ENCODE results near the gene COL4A1.

DNA sequence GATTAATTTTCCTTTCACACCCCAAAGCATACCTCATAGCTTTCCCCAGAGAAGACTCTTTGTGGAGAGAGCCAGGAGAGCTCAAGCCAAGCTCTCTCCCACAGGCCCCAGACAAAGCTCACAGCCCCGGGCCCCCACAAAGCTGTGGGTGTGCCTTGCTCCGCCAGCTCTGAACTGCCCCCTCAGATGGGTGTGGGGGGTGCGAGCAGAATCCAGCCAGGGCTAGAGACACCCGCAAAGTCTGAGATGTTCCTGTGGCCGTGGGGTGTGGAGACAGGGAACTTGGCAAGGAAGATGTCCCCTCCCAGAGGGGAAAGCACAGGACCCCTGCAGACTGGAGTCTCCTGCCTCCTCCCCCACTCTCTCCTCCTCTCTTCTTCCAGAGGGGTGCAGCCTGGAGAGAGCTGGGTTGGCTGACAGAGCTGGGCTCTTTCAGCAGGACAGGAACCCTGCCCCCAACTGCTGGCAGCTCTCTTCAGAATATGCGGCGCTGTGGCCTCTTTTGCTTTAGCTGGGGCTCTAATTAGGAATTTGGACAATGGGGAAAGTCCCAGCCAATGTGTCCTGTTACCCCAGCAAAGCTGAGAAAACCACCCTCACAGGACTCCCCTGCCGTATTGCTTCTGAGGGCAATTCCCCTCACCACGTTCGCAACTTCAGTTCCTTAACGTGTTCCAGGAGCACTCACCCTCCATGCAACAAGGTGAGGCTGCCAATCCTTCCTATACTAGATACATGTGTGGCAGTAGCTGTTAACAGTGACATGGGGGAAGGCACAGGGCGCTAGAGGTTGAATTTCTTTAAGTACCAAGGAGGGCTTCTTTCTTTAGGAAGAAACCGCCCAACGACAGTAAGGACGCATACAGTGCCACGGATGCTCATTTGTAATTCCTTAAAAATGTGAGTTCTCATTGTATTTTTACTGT, 170.0 kb downstream of the COL4A1 start:
- TF ChIP-seq FOXK2 (IDR thresholded peaks at IDR 0.05): no peak
- TF ChIP-seq, protein P1, sequence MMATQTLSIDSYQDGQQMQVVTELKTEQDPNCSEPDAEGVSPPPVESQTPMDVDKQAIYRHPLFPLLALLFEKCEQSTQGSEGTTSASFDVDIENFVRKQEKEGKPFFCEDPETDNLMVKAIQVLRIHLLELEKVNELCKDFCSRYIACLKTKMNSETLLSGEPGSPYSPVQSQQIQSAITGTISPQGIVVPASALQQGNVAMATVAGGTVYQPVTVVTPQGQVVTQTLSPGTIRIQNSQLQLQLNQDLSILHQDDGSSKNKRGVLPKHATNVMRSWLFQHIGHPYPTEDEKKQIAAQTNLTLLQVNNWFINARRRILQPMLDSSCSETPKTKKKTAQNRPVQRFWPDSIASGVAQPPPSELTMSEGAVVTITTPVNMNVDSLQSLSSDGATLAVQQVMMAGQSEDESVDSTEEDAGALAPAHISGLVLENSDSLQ (IDR thresholded peaks at IDR 0.05): no peak
- no peak for TF ChIP-seq TARDBP (IDR thresholded peaks at IDR 0.05)
- no peak for TF ChIP-seq ELF4 (IDR thresholded peaks at IDR 0.05)
- TF ChIP-seq NFRKB (IDR thresholded peaks at IDR 0.05): no peak
- no peak for TF ChIP-seq SUZ12 (IDR thresholded peaks at IDR 0.05)
- no peak for TF ChIP-seq BHLHE40 (IDR thresholded peaks at IDR 0.05; ENCODE audit: borderline replicate concordance)
- no peak for TF ChIP-seq SP1 (IDR thresholded peaks at IDR 0.05)
- no peak for TF ChIP-seq LEF1 (IDR thresholded peaks at IDR 0.05; ENCODE audit: borderline replicate concordance)
- TF ChIP-seq ARNT (IDR thresholded peaks at IDR 0.05): no peak
- no peak for TF ChIP-seq HDGF (IDR thresholded peaks at IDR 0.05; ENCODE audit: borderline replicate concordance)
- TF ChIP-seq ZNF384 (IDR thresholded peaks at IDR 0.05): no peak
- TF ChIP-seq FOXA1 (IDR thresholded peaks at IDR 0.05): no peak

Measured in HEK293T (cell line).